ELF-1 (cell line): ENCODE results near the gene PAPSS1.
"Not testable (repeated sequence)": the region's sequence is repeated elsewhere in the genome, so short reads cannot be mapped to it uniquely, and the experiment has no call there.

Experiments used
- DNase-seq: peaks from one replicate; pipeline ENCODE4 v3.0.0-alpha.2; 2016; ENCODE audit warnings: low read depth, low spot score

PAPSS1 gene

DNA sequence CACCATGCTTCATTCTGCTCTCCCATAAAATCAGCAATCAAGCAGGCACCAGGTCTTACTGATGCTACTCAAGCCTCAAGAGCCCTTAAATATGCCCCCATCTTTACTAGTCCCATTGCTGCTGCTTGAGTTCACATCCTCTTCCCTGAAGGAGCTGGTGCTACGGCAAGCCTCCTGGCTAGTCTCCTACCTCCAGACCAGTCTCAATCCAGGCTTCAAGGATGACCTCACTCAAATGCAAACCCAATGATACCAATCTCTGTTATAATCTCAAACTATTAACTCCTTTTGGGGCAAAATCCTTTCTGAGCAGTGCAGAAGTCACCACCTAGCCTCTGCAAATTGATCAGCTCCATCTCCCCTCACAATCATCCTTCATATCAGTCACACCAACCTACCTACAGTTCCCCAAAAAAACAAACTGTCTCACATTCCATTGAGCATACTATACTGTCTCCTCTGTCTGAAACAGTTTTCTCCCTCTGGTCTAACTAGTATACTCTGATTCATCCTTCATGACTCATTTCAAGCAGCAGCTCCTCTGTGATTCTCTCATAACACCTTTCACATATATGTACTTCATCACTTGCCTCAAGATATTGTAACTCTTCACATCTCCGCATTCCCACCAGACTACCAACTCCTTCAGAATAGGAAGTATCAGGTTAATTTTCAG is 30.0 kb downstream of the PAPSS1 start:
- DNase-seq, result no peak

- no peak for DNase-seq
Measured at GRCh38 chr4:107688421-107688820, 31.6 kb downstream of the PAPSS1 start.

GRCh38 chr4:107685740-107686139 is 34.3 kb downstream of the PAPSS1 start:
- DNase-seq, result no peak

- DNase-seq, result no peak
Measured at GRCh38 chr4:107683873-107684272, 36.2 kb downstream of the PAPSS1 start.

DNA sequence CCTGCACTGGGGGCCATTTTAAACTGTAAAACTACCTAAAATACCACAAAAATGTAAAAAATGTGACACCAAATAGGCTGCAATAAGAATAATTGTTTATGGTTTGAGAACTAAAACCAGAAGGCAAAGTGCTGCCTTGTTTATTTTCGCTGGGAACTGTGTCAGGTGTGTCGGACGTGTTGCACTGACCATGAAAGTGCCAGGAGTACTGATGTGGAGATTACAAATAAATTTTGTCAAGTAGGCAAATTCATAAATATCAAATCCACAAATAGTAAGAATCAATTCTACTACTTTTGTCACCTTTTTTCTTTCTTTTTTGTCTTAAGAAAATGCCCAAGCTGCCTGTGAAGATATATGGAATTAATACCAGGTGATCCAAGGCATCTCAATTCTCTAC is 37.7 kb downstream of the PAPSS1 start:
- DNase-seq, result no peak

GRCh38 chr4:107669068-107669467 is 51.0 kb downstream of the PAPSS1 start:
- DNase-seq, result no peak

GRCh38 chr4:107666134-107666533 is 53.9 kb downstream of the PAPSS1 start:
- DNase-seq, result no peak

- DNase-seq, result no peak
Measured at GRCh38 chr4:107665001-107665400, 55.0 kb downstream of the PAPSS1 start.

- no peak for DNase-seq
Measured at GRCh38 chr4:107658400-107659336, 61.4 kb downstream of the PAPSS1 start.

- no peak for DNase-seq
Measured at GRCh38 chr4:107655289-107655688, 64.7 kb downstream of the PAPSS1 start.

GRCh38 chr4:107654694-107655093 is 65.3 kb downstream of the PAPSS1 start:
- no peak for DNase-seq

- not testable (repeated sequence) for DNase-seq
Measured at GRCh38 chr4:107651408-107651807, 68.6 kb downstream of the PAPSS1 start.

- no peak for DNase-seq
Measured at GRCh38 chr4:107650251-107650650, 69.8 kb downstream of the PAPSS1 start.

- DNase-seq, result no peak
Measured at GRCh38 chr4:107648178-107648991, 71.6 kb downstream of the PAPSS1 start.

- DNase-seq, result no peak
Measured at GRCh38 chr4:107647591-107647990, 72.4 kb downstream of the PAPSS1 start.

DNA sequence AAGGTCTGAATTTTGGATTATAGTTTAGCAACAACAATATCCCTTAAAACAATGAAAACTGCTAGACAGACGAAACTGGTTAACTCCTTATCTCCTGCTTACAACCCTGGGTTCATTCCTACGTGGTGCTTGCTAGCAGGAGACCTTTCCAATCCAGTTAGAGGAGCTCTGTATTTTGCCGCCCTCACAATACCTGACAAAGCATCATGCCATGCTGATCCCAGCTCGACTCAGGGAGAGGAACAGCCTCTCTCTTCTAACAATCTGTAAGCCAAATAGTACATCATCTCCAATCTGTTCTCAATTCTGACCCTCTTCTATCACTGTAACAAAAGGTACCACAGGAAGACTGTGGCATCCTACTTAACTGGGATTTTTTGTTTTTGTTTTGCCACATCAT is 74.4 kb downstream of the PAPSS1 start:
- DNase-seq, result no peak

DNA sequence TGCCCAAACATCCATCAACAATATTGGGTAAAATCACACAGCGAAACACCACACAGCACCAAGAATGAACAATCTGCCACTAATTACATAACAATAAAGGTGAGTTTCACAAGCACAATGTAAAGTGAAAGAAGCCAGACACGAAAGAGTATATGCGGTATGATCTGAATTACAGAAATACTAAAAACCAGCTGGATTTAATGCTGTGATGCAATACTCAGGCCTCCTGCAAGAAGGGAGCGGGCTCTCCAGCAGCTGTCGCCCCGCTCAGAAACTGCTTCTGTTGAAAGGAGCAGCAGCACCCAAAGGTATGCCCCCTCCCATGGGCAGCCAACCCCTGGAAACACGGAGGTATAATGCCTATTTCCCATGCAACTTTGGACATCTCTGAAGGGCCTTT is 77.0 kb downstream of the PAPSS1 start:
- no peak for DNase-seq

- DNase-seq, result no peak
Measured at GRCh38 chr4:107640878-107641277, 79.2 kb downstream of the PAPSS1 start.

DNA sequence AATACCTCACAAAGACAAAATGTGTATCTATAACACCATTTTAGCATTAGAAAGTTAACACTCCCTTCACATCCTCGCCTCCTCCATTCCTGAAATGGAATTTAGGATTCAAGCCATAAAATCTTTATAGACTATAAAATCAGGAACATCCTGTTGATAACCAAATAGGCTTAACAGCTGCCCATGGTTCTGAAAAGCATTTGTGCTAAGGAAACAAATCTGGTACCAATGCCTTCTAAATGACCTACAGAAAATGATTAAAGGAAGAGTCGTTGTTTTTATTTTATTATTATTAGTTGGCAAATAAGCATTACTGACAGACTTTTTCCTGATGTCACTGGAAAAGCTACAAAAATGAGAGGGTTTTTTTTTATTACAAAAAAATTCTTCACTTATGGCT is 79.8 kb downstream of the PAPSS1 start:
- no peak for DNase-seq

- DNase-seq, result no peak
Measured at GRCh38 chr4:107635735-107636134, 84.3 kb downstream of the PAPSS1 start.

- no peak for DNase-seq
Measured at GRCh38 chr4:107631560-107631959, 88.5 kb downstream of the PAPSS1 start.

- no peak for DNase-seq
Measured at GRCh38 chr4:107630185-107630705, 89.8 kb downstream of the PAPSS1 start.
